Fibroblast of pulmonary artery (primary cell): ENCODE data around the gene ACTR5.
A peak's percentile ranks its signal among the peaks of the same experiment; 100 is the strongest.

Experiments used
- DNase-seq: peaks from one replicate; pipeline ENCODE4 v3.0.0-alpha.2; 2010; ENCODE audit warnings: low read depth
- H3K4me3 ChIP-seq: replicated peaks from 2 replicates; pipeline ENCODE4 v1.5.1; 2011; ENCODE audit warnings: low read depth, mild to moderate bottlenecking, control low read depth, low read length, moderate library complexity
- TF ChIP-seq, protein P1 (sequence below): IDR thresholded peaks from 2 replicates; pipeline ENCODE4 v1.5.1; 2011; ENCODE audit warnings: mild to moderate bottlenecking, control low read depth, low read length, inconsistent platforms; ENCODE audit errors: missing control alignments

Gene ACTR5

DNA sequence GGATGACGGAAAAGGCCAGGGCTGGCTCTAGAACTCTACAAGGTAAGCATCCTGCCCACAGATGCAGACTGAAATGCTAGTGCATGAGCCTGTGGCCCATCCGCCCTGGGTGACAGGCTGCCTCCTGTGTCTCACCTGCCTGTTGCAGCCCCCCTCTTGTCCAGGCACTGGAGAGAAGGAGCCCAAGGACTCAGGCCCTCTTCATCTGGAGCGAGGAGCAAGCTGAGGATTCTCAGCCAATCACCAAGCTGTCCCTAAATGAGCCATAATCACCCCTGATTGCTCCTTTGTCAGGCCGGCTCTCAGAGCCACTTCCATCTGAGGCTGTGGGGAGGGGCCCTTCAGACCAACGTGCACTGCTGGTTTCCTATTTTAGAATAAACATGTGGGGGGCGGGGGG, 34.0 kb upstream of the ACTR5 start:
- TF ChIP-seq, protein P1, sequence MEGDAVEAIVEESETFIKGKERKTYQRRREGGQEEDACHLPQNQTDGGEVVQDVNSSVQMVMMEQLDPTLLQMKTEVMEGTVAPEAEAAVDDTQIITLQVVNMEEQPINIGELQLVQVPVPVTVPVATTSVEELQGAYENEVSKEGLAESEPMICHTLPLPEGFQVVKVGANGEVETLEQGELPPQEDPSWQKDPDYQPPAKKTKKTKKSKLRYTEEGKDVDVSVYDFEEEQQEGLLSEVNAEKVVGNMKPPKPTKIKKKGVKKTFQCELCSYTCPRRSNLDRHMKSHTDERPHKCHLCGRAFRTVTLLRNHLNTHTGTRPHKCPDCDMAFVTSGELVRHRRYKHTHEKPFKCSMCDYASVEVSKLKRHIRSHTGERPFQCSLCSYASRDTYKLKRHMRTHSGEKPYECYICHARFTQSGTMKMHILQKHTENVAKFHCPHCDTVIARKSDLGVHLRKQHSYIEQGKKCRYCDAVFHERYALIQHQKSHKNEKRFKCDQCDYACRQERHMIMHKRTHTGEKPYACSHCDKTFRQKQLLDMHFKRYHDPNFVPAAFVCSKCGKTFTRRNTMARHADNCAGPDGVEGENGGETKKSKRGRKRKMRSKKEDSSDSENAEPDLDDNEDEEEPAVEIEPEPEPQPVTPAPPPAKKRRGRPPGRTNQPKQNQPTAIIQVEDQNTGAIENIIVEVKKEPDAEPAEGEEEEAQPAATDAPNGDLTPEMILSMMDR = no peak

DNA sequence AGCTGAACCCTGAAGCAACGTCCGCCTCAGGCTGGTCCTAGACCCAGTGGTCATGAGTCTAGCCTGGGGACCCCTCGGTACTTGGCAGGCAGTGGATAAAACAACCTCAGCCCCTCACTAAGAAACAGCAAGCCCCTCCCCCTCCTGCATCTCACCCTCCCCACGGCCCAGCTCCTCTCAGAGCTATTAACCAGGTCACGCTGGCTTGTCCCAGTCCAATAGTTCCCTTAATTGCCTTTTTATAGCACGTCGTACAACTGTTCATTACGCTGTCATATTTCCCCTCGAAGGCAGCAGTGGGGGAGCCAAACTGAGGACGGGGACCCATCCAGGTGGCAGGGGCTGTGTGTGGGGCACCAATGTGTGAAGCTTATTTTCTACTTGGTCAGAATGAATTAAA, 32.6 kb upstream of the ACTR5 start:
- DNase-seq = no peak
- TF ChIP-seq, protein P1 = no peak
- no peak overlapping the region for H3K4me3 ChIP-seq

More for the DNA sequence above, 34.0 kb upstream of the ACTR5 start:
- no peak for DNase-seq
- no peak overlapping the region for H3K4me3 ChIP-seq

DNA sequence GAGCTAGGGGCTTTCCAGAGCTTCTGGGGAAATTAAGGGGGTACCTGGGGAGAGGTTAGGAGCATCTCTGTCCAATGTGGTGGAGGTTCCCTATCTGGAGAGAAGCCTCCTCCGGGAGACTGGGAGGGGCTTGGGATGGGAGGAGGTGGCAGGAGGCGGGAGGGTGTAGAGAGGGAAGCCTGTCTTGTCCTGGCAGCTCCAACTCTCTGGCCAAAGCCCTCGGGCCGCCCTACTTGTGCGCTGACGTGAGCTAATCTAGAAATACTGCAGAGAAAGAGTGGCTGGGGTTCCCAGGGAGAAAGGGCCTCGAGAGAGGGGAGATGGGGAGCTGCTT, 25.6 kb upstream of the ACTR5 start:
- no peak overlapping the region for H3K4me3 ChIP-seq
- TF ChIP-seq, protein P1 = no peak
- no peak for DNase-seq

DNA sequence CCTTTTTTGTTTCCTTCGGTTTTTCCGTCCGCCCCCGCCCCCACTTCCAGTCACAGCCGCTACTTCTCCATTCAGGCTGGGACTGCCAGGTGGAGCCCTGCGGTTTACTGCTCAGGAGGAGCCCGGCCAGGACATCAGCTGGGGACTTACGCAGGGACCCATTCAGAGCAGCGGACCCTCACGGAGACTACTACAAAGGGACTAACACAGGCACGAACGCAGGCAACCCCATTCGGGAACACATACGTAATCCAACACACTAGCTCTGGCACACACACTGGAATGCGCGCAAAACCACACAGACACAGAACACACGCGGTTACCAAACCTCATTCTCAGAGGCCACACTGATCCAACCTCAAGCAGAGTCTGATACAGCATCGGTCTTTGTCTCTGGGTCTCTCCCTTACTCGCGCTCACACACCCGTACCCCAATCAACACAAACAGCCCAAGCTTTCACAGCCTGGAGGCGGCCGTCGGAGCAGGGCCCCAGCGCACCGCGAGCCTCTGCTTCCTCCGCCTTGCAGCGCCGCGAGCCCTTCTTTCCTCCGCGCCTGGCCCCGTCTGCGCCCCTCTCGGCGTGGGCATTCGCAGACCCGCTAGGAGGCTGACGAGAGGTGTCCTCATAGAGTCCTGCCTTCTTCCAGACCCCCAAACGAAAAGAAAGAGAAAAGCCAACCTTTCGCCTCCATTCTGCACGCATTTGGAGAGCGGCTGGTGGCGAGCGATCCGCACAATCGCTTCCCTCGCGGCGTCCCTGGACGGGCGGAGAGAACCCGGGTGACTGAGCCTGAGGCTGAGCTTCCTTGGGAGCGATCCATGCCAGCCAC, 25.0 kb upstream of the ACTR5 start:
- peak; percentile 21 for DNase-seq
- no peak overlapping the region for H3K4me3 ChIP-seq
- TF ChIP-seq, protein P1 = no peak

DNA sequence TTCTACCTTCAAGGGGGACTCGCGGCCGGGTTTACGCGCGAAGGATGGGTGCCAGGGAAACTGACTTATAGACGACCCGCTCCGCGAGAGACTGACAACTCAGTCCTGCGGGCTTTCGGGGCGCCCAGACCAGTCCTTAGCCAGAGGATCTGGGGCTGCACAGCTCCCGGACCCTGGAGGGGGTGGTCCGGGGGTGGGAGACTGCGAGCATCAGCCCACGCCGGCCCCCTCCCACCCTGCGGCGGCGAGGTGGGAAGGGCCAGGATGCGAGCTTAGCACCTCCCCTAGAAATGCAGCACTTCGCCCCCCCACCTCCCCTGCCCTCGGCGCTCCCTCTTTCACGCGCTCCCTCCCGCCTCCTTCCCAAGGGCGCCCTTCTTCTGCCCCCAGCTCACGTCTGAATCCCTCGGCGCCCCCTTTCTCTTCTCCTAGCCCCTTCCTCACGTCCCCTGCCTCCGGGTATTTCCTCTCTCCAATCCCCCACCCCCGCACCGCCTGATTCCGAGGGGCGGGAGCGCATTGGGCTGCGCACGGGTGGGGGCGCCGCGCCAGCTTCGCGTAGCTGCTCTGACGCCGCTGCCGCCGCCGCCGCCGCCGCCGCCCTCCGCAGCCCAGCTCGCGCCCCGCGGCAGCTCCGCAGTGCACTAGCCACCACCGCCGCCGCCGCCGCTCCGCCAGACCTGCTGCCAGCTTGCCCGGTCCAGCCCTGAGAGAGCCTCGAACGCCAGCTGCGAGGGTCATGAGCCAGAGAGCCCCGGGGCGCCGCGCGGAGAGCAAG, 24.2 kb upstream of the ACTR5 start, which contains the start of gene SLC32A1:
Gene SLC32A1 (plus strand): TSS at position 639 of the 778 bp plus-strand sequence. CDS start 239 bp downstream, outside the sequence.
- H3K4me3 ChIP-seq = no peak within 1 kb of the TSS
- DNase-seq = no peak
- TF ChIP-seq, protein P1 = no peak

DNA sequence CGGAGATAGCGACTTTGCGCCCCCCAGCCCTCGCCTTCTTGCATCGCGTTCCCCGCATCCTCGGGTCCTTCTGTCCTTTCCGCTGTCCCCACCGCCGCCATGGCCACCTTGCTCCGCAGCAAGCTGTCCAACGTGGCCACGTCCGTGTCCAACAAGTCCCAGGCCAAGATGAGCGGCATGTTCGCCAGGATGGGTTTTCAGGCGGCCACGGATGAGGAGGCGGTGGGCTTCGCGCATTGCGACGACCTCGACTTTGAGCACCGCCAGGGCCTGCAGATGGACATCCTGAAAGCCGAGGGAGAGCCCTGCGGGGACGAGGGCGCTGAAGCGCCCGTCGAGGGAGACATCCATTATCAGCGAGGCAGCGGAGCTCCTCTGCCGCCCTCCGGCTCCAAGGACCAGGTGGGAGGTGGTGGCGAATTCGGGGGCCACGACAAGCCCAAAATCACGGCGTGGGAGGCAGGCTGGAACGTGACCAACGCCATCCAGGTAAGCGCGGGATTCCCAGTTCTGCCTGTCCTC, 23.6 kb upstream of the ACTR5 start:
- TF ChIP-seq, protein P1 = no peak
- no peak overlapping the region for H3K4me3 ChIP-seq
- no peak for DNase-seq
